K562 (cell line): ENCODE data around the gene HNRNPU. TPM values are rescaled to one million over a fixed set of nuclear protein-coding genes. Genes with fewer than 3 reads are reported as not detected.

ENCODE experiments used
- GTF2E2 ChIP-seq: fragments of 200-800 bp; sonication (Bioruptor generic); IDR thresholded peaks from 2 replicates; pipeline ENCODE4 v1.6.1; 2016; ENCODE audit warnings: missing genetic modification characterization, missing compliant biosample characterization
- HMGN3 ChIP-seq: IDR thresholded peaks from 2 replicates; pipeline ENCODE4 v1.6.1; 2011; ENCODE audit warnings: borderline replicate concordance, low read depth, mild to moderate bottlenecking, mixed read lengths, low read length; ENCODE audit not compliant: insufficient read length; ENCODE audit errors: extremely low read depth
- HSF4 ChIP-seq: fragments of 250-450 bp; sonication (Bioruptor Pico); IDR thresholded peaks from 2 replicates; pipeline ENCODE4 v2.1.2; 2022; ENCODE audit warnings: mild to moderate bottlenecking, moderate library complexity, borderline replicate concordance
- KLF6 ChIP-seq: fragments of 250-450 bp; sonication (Bioruptor Pico); IDR thresholded peaks from 2 replicates; pipeline ENCODE4 v1.4.0; 2020; ENCODE audit warnings: mild to moderate bottlenecking, moderate library complexity, borderline replicate concordance
- LEF1 ChIP-seq: fragments of 450-650 bp; IDR thresholded peaks from 2 replicates; pipeline ENCODE4 v1.6.1; 2016; ENCODE audit warnings: mild to moderate bottlenecking
- RBFOX2 ChIP-seq: fragments of 200-400 bp; formaldehyde crosslinking; IDR thresholded peaks from 2 replicates; pipeline ENCODE4 v1.6.1; 2017; ENCODE audit warnings: low read depth, mild to moderate bottlenecking, low read length, moderate library complexity
- YY1 ChIP-seq, 3 experiments: IDR thresholded peaks; 2 replicates each; pipeline ENCODE4 v1.6.1; 2011; ENCODE audit warnings: low read length in 2 of 3, mild to moderate bottlenecking in 2 of 3, moderate library complexity in 2 of 3, borderline replicate concordance in 1 of 3, control low read depth in 1 of 3, low read depth in 1 of 3; ENCODE audit not compliant: insufficient read depth in 3 of 3, insufficient replicate concordance in 2 of 3, control insufficient read depth in 1 of 3, insufficient read length in 1 of 3; ENCODE audit errors: extremely low read depth in 1 of 3
- polyA plus RNA-seq, 8 experiments: library from polyadenylated mRNA; depleted of rRNA in 4 of 8; stranded (reverse) in 5 of 8; unstranded in 3 of 8; fragments of >200 nt; fragmentation: Nextera tagmentation in 2 of 8; fragmentation: Illumina TruSeq in 1 of 8; extraction: Ambion mirVana in 2 of 8; extraction: Trizol in 1 of 8; gene quantifications; 2 replicates each; pipeline versions ENCODE4 v1.2.1 to v1.2.3, GENCODE V29; 2011 to 2014; ENCODE audit warnings: inconsistent platforms in 1 of 8, missing spikeins in 1 of 8
- total RNA-seq, 7 experiments: library from RNA; depleted of rRNA in 6 of 7; stranded (reverse); fragments of >200 nt in 6 of 7; fragmentation: Illumina TruSeq in 2 of 7; extraction: Trizol in 2 of 7; gene quantifications; 2 replicates each; pipeline versions ENCODE4 v1.2.1 to v1.2.3, GENCODE V29; 2011 to 2021; ENCODE audit warnings: low replicate concordance in 1 of 7
- TF ChIP-seq, protein P1 (sequence below): sonication (generic); formaldehyde crosslinking; IDR thresholded peaks from 2 replicates; pipeline ENCODE4 v1.5.0; 2020; ENCODE audit warnings: missing genetic modification reagents
- TF ChIP-seq, protein P2 (sequence below): fragments of 250-450 bp; sonication (Bioruptor Pico); IDR thresholded peaks from 2 replicates; pipeline ENCODE4 v1.5.0; 2021; ENCODE audit warnings: mild to moderate bottlenecking, borderline replicate concordance
- TF ChIP-seq, protein P3 (sequence below): fragments of 250-450 bp; sonication (Bioruptor Pico); IDR thresholded peaks from 2 replicates; pipeline ENCODE4 v1.8.0; 2022; ENCODE audit warnings: inconsistent platforms, mild to moderate bottlenecking, moderate library complexity, borderline replicate concordance

HNRNPU gene
- total and polyA plus RNA-seq, 9 of the 15 experiments (the other 6 are each of a cell fraction or from before 2014, with no cell fraction given) = 159 to 777 (median 577) TPM

DNA sequence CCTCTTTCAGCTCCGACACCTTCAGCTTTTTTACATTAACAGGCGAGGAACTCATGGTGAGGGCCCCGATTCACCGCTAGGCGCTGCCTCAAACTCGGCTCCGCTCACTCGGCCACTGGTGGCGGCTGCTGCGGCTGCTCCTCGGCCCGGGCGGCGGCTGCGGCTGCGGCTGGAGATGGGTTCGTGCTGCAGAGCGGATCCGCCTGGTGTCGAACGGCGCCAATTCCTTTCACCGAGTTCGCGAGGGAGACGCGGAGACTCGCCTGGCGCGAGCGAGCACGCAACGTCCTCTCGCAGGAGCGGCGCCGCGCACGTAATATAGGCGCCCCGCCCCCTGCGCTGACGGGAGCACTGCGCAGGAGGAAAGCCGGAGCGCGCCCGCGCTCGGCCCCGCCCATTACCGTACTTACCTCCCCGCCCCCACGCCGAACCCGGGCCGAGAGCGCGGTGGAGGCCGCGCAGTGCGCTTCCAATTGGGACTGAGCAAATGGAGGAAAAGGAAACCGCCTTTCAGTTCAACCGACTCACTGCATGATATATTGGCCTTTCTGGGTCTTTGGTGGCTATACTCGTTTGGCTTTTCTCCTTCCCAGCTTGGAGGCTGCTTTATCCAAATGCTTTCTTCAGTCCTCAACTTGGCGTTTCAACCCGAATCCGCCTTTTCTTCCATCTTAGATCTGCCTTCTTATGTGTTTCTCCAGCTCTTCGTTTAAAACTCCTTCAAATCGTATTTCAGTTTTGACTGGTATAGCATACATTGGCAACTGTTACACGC is at the start of gene HNRNPU (continued):
- TF ChIP-seq, protein P1, sequence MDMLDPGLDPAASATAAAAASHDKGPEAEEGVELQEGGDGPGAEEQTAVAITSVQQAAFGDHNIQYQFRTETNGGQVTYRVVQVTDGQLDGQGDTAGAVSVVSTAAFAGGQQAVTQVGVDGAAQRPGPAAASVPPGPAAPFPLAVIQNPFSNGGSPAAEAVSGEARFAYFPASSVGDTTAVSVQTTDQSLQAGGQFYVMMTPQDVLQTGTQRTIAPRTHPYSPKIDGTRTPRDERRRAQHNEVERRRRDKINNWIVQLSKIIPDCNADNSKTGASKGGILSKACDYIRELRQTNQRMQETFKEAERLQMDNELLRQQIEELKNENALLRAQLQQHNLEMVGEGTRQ (CRISPR knock-in tag) = no peak
- TF ChIP-seq, protein P2, sequence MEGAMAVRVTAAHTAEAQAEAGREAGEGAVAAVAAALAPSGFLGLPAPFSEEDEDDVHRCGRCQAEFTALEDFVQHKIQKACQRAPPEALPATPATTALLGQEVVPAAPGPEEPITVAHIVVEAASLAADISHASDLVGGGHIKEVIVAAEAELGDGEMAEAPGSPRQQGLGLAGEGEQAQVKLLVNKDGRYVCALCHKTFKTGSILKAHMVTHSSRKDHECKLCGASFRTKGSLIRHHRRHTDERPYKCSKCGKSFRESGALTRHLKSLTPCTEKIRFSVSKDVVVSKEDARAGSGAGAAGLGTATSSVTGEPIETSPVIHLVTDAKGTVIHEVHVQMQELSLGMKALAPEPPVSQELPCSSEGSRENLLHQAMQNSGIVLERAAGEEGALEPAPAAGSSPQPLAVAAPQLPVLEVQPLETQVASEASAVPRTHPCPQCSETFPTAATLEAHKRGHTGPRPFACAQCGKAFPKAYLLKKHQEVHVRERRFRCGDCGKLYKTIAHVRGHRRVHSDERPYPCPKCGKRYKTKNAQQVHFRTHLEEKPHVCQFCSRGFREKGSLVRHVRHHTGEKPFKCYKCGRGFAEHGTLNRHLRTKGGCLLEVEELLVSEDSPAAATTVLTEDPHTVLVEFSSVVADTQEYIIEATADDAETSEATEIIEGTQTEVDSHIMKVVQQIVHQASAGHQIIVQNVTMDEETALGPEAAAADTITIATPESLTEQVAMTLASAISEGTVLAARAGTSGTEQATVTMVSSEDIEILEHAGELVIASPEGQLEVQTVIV (CRISPR knock-in tag) = no peak
- TF ChIP-seq LEF1 = peak; percentile 43; the same call in 1 of the 2 replicates
- TF ChIP-seq HSF4 (CRISPR knock-in tag) = no peak
- TF ChIP-seq GTF2E2 (tag) = peak; percentile 92
- TF ChIP-seq YY1 (IDR thresholded peaks at IDR 0.05; ENCODE audit: borderline replicate concordance in 1 of 3, control insufficient read depth in 1 of 3, extremely low read depth in 1 of 3, insufficient read depth in 3 of 3, insufficient read length in 1 of 3, insufficient replicate concordance in 2 of 3, low read depth in 1 of 3, low read length in 2 of 3) = peak; percentile 37 to 93 (median 88)
- peak; percentile 71 for TF ChIP-seq HMGN3
- TF ChIP-seq, protein P3, sequence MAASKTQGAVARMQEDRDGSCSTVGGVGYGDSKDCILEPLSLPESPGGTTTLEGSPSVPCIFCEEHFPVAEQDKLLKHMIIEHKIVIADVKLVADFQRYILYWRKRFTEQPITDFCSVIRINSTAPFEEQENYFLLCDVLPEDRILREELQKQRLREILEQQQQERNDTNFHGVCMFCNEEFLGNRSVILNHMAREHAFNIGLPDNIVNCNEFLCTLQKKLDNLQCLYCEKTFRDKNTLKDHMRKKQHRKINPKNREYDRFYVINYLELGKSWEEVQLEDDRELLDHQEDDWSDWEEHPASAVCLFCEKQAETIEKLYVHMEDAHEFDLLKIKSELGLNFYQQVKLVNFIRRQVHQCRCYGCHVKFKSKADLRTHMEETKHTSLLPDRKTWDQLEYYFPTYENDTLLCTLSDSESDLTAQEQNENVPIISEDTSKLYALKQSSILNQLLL (CRISPR knock-in tag) = no peak
- TF ChIP-seq KLF6 (CRISPR knock-in tag) = 0 out of 2 replicates have a peak, but pooled peaks have one; percentile 8
- TF ChIP-seq RBFOX2 = peak; percentile 97
